ENCODE results near the gene TRDN.

- TF ChIP-seq POLR2A (IDR thresholded peaks at IDR 0.05) (no peak), POLR2AphosphoS5 (IDR thresholded peaks at IDR 0.05) (no peak)
- TF ChIP-seq, protein P1, sequence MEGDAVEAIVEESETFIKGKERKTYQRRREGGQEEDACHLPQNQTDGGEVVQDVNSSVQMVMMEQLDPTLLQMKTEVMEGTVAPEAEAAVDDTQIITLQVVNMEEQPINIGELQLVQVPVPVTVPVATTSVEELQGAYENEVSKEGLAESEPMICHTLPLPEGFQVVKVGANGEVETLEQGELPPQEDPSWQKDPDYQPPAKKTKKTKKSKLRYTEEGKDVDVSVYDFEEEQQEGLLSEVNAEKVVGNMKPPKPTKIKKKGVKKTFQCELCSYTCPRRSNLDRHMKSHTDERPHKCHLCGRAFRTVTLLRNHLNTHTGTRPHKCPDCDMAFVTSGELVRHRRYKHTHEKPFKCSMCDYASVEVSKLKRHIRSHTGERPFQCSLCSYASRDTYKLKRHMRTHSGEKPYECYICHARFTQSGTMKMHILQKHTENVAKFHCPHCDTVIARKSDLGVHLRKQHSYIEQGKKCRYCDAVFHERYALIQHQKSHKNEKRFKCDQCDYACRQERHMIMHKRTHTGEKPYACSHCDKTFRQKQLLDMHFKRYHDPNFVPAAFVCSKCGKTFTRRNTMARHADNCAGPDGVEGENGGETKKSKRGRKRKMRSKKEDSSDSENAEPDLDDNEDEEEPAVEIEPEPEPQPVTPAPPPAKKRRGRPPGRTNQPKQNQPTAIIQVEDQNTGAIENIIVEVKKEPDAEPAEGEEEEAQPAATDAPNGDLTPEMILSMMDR (IDR thresholded peaks at IDR 0.05) = no peak
Measured at GRCh38 chr6:123360359-123360758, 276.4 kb downstream of the TRDN start.

Data from breast epithelium (tissue), 3 donors.